Lower leg skin (tissue), 4 donors: ENCODE measurements around the gene SGF29. TPM values are rescaled to one million over a fixed set of nuclear protein-coding genes. Genes with fewer than 3 reads are reported as not detected.

Source experiments
- DNase-seq, 2 donors: peaks; one replicate each; pipeline ENCODE4 v3.0.0-alpha.2; 2019; ENCODE audit warnings: low spot score in 2 of 2
- H3K4me3 ChIP-seq: fragments of 200-600 bp; sonication (generic); 2 replicates; pipeline ENCODE4 v1.5.1; 2017; ENCODE audit warnings: mild to moderate bottlenecking, low read depth; ENCODE audit not compliant: poor library complexity, severe bottlenecking
- POLR2A ChIP-seq, 2 donors: fragments of 450-650 bp; IDR thresholded peaks; one replicate each; pipeline ENCODE4 v1.6.1; 2016 to 2017; ENCODE audit warnings: antibody characterized with exemption in 2 of 2, mild to moderate bottlenecking in 1 of 2, moderate library complexity in 1 of 2
- WGBS, 2 donors: methylation state at CpG; one replicate each; pipeline ENCODE4 v1.1.5; 2018; 5-methylcytosine and 5-hydroxymethylcytosine counted together
- intact Hi-C: fragments of 100-400 bp; cut with DNase I; formaldehyde crosslinking; loops from one replicate; pipeline ENCODE4 v1.15.0; 2023; ENCODE audit warnings: low total_unique reads
- total RNA-seq, 4 donors: library from RNA; depleted of rRNA; stranded (reverse); fragments of >200 nt; gene quantifications; one replicate each; pipeline ENCODE4 v1.1.0, GENCODE V29; 2016
- TF ChIP-seq, protein P1 (sequence below), 3 donors: fragments of 450-650 bp; IDR thresholded peaks; one replicate each; pipeline ENCODE4 v1.5.1; 2016; ENCODE audit warnings: antibody characterized with exemption in 3 of 3, mild to moderate bottlenecking in 3 of 3, moderate library complexity in 2 of 3

The SGF29 gene
- total RNA-seq, 4 donors from 2014 or later = 16.7 to 29.9 (median 26.8) TPM

DNA sequence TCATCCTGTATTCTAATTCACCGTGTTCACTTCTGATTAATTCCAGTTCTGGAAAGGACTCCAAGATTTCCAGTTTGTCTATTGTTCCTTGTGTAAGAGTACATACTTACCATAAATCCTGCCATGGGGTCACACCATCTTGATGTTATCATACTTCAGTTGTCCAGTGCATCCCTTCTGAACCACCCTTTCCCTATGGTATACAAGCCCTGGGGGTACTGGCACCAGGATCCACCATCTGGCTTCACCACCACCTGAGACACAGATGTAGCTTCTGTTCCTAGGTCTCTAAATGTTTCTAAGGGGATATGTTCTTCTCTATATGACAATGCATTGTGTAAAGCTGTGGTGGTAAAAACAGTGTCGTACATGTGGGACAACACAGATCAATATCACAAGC is 21.2 kb downstream of the SGF29 start:
- no peak overlapping the region for H3K4me3 ChIP-seq
- no peak for DNase-seq
- no peak for TF ChIP-seq POLR2A (IDR thresholded peaks at IDR 0.05)
- TF ChIP-seq, protein P1, sequence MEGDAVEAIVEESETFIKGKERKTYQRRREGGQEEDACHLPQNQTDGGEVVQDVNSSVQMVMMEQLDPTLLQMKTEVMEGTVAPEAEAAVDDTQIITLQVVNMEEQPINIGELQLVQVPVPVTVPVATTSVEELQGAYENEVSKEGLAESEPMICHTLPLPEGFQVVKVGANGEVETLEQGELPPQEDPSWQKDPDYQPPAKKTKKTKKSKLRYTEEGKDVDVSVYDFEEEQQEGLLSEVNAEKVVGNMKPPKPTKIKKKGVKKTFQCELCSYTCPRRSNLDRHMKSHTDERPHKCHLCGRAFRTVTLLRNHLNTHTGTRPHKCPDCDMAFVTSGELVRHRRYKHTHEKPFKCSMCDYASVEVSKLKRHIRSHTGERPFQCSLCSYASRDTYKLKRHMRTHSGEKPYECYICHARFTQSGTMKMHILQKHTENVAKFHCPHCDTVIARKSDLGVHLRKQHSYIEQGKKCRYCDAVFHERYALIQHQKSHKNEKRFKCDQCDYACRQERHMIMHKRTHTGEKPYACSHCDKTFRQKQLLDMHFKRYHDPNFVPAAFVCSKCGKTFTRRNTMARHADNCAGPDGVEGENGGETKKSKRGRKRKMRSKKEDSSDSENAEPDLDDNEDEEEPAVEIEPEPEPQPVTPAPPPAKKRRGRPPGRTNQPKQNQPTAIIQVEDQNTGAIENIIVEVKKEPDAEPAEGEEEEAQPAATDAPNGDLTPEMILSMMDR (IDR thresholded peaks at IDR 0.05) = no peak
- WGBS, 2 donors = 93 to 96% methylated on average over 2 of the region's 2 CpGs
- intact Hi-C loops = no loop called here

DNA sequence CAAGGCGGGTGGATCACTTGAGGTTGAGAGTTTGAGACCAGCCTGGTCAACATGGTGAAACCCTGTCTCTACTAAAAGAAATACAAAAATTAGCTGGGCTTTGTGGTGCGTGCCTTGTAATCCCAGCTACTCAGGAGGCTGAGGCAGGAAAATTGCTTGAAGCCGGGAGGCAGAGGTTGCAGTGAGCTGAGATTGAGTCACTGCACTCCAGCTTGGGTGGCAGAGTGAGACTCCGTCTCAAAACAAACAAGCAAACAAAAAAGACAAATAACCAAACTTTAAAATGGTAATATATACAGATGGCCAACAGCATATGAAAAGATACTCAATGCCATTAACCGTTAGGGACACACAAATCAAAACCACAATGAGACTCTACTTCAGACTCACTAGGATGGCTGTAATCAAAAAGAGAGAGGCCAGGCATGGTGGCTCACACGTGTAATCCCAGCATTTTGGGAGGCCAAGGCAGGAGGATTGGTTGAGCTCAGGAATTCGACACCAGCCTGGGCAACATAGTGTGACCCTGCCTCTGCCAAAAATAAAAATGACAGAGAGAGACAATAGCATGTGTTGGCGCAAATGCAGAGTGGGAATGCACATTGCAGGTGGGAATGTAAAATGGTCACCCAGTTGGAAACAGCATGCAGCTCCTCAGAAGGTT is 21.9 kb downstream of the SGF29 start:
- H3K4me3 ChIP-seq = no peak overlapping the region
- intact Hi-C loops = no loop called here
- DNase-seq = no peak
- TF ChIP-seq, protein P1 (IDR thresholded peaks at IDR 0.05) = no peak
- TF ChIP-seq POLR2A (IDR thresholded peaks at IDR 0.05) = no peak
- WGBS, 2 donors = 95% methylated on average over 8 of the region's 8 CpGs

DNA sequence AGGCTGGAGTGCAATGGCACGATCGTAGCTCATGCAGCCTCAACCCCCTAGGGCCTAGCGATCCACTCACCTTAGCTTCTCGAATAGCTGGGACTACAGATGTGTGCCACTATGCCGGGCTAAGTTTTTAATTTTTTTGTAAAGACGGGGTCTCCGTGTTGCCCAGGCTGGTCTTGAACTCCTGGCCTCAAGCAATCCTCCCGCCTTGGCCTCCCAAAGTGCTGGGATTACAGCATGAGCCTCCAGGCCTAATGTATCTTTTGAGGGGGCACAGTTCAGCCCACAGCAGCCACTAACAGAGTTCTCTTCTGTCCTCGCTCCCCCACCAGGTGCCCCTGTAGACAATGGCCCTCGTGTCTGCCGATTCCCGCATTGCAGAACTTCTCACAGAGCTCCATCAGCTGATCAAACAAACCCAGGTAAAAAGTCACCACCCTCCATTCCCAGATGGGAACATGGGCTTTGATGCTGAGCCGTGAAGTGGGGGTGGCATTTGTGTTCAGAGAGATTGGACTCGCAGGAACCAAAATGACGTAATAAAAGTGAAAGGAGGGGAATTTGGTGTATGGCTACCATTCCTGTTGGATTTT is 27.1 kb downstream of the SGF29 start:
- WGBS, 2 donors = 95 to 97% methylated on average over 15 of the region's 15 CpGs
- TF ChIP-seq, protein P1 (IDR thresholded peaks at IDR 0.05) = no peak
- TF ChIP-seq POLR2A (IDR thresholded peaks at IDR 0.05) = no peak
- intact Hi-C loops = no loop called here
- H3K4me3 ChIP-seq = no peak overlapping the region
- no peak for DNase-seq

DNA sequence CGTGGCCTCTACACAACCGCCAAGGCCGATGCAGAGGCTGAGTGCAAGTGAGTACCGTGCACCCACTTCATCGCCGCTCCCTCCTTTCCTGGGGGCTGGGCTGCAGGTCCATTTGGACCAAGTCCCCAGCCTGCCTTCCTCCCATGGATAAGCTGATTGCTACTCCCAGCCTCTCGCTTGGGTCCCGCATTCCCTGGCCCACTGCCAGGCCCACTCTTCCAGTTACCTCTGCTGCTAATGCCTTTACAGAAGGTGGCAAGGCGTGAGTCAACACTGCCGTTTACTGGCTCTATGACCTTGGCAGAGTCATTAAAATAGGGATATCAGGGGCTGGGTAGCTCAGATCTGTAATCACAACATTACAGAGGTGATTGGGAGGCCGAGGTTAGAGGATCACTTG is 32.0 kb downstream of the SGF29 start:
- no peak for DNase-seq

DNA sequence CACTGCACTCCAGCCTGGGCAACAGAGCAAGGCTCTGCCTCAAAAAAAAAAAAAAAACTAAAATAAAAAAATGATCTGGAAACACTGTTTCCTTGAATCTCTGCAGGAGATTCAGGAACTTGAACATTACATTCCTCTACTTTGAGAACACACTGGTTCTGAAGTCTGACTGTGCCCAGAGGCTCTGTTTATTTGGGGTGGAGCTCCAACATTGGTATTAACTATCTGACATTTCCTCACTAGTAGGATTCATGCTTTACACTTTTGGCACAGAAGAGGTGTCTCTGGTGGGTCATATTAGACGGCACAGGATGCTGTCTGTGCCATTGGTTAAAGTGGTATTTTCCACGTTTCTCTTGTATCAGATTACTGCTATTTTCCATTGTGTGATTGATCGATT is 32.7 kb downstream of the SGF29 start:
- no peak overlapping the region for H3K4me3 ChIP-seq
- WGBS, 2 donors = 82 to 89% methylated on average over 3 of the region's 3 CpGs
- TF ChIP-seq POLR2A (IDR thresholded peaks at IDR 0.05) = no peak
- TF ChIP-seq, protein P1 (IDR thresholded peaks at IDR 0.05) = no peak
- no peak for DNase-seq
- intact Hi-C loops = no loop called here

More for the DNA sequence above, 32.0 kb downstream of the SGF29 start:
- WGBS, 2 donors = 92% methylated on average over 11 of the region's 11 CpGs
- TF ChIP-seq, protein P1 (IDR thresholded peaks at IDR 0.05) = no peak
- no peak for TF ChIP-seq POLR2A (IDR thresholded peaks at IDR 0.05)
- intact Hi-C loops = no loop called here
- no peak overlapping the region for H3K4me3 ChIP-seq
